ENCODE measurements around the gene ARHGAP10. TPM values are rescaled to one million over a fixed set of nuclear protein-coding genes. Genes with fewer than 3 reads are reported as not detected.

Gene ARHGAP10
- total and polyA plus RNA-seq, 10 of the 15 experiments (the other 5 are each of a cell fraction or from before 2014, with no cell fraction given) = 1.3 to 25.8 (median 17.2) TPM

- Histone ChIP-seq H3K27me3 (replicated peaks in 1 of 2; ENCODE audit: control insufficient read depth in 2 of 2, insufficient read depth in 2 of 2, low read length in 1 of 2) (no peaks in the 10 kb centered on the region), H3K36me3 (ENCODE audit: control insufficient read depth in 2 of 2, insufficient read depth in 2 of 2, low read length in 1 of 2) (no peaks in the 10 kb centered on the region), H3K4me3 (no peak overlapping the region), H3K79me2 (ENCODE audit: control insufficient read depth, insufficient read depth, low read length) (no peaks in the 10 kb centered on the region), H4K20me1 (ENCODE audit: control insufficient read depth, insufficient read depth) (no peaks in the 10 kb centered on the region), H3K4me2 (ENCODE audit: control insufficient read depth, insufficient read depth) (no peak overlapping the region), H2AFZ (ENCODE audit: control insufficient read depth, low read depth, low read length) (no peak overlapping the region), H3K4me1 (ENCODE audit: control insufficient read depth, insufficient read depth, low read length) (peaks cover 3% of the 10 kb centered on the region), H3K9ac (ENCODE audit: control insufficient read depth, insufficient read depth, low read length) (no peak overlapping the region), H3K27ac (ENCODE audit: control insufficient read depth, insufficient read depth) (no peak overlapping the region), H3K9me3 (replicated peaks; ENCODE audit: control insufficient read depth, insufficient read depth, low read length) (no peaks in the 10 kb centered on the region)
- in situ Hi-C loops (cut with MboI) = loop anchor here (5.0 kb wide), 1 partner anchor 159 kb away; no protein-coding TSS in a partner anchor
- ChIA-PET RAD21 (ENCODE audit: unreplicated experiment) (interaction anchor here (0.8 to 6.9 kb wide), 12 partner anchors 11 to 189 kb away, joined by 3 to 129 read pairs (median 6); partner anchors contain the start of genes ARHGAP10 and PRMT9), CTCF (interaction anchor here (0.6 to 10.7 kb wide), 40 partner anchors 9 to 189 kb away, joined by 3 to 343 read pairs (median 4); partner anchors contain the start of genes PRMT9 and TMEM184C), SMC1A (ENCODE audit: uncharacterized antibody, unreplicated experiment) (interaction anchor here (0.9 to 8.1 kb wide), 18 partner anchors 11 to 200 kb away, joined by 3 to 251 read pairs (median 6); partner anchors contain the start of genes ARHGAP10 and PRMT9), POLR2A (interaction anchor here (0.6 to 1.5 kb wide), 2 partner anchors 24 to 77 kb away, joined by 3 to 4 read pairs; partner anchors contain the start of gene ARHGAP10)
- intact Hi-C loops (cut with micrococcal nuclease; ENCODE audit: unreplicated experiment) = loop anchor here (1.0 to 2.0 kb wide), 2 partner anchors 25 to 158 kb away; partner anchors contain the start of gene ARHGAP10
- peak; percentile 66 for FAIRE-seq
- DNase-seq (ENCODE audit: low read depth, low spot score) = no peak
- TF ChIP-seq RAD21 (IDR thresholded peaks at IDR 0.05; ENCODE audit: insufficient read depth, low read depth, low read length) (peak; percentile 95), YY1 (IDR thresholded peaks at IDR 0.05; ENCODE audit: low read depth, low read length) (0 out of 2 replicates have a peak, but pooled peaks have one; percentile 30), IKZF1 (conservative IDR thresholded peaks at IDR 0.05) (no peak), CTCF (IDR thresholded peaks at IDR 0.05 in 2 of 3, conservative IDR thresholded peaks at IDR 0.05 in 1 of 3; ENCODE audit: control insufficient read depth in 2 of 3, extremely low read depth in 1 of 3, insufficient read depth in 1 of 3, low read depth in 3 of 3, low read length in 3 of 3) (peak; percentile 76 to 92 (median 87)), CBX5 (IDR thresholded peaks at IDR 0.05; ENCODE audit: low read depth) (no peak), ZBED1 (IDR thresholded peaks at IDR 0.05; ENCODE audit: borderline replicate concordance) (no peak), SKIL (IDR thresholded peaks at IDR 0.05; ENCODE audit: low read depth, poor library complexity, severe bottlenecking) (peak; percentile 28), ZNF217 (IDR thresholded peaks at IDR 0.05) (no peak), FOXM1 (IDR thresholded peaks at IDR 0.05; ENCODE audit: low read depth, low read length) (0 out of 2 replicates have a peak, but pooled peaks have one; percentile 27), SMC3 (IDR thresholded peaks at IDR 0.05; ENCODE audit: borderline replicate concordance, low read length) (peak; percentile 93), RB1 (IDR thresholded peaks at IDR 0.05; ENCODE audit: borderline replicate concordance) (peak; percentile 51; the same call in 1 of the 2 replicates)
- BruUV-seq (replicated peaks) = no TSS peak
- peak; percentile 82 for ATAC-seq
- 29% methylated on average over 7 of the region's 7 CpGs for WGBS (ENCODE audit: insufficient coverage, insufficient replicate concordance, low lambda C conversion rate, missing lambda C conversion rate)
Observed at GRCh38 chr4:147707892-147708672, 23.8 kb upstream of the ARHGAP10 start.

Data from GM12878 (cell line).